Measurements from ENCODE around the gene GPS2.

The GPS2 gene

GRCh38 chr17:7315570-7316235 lies 543 bp upstream of the GPS2 start:
- no peak for DNase-seq

DNA sequence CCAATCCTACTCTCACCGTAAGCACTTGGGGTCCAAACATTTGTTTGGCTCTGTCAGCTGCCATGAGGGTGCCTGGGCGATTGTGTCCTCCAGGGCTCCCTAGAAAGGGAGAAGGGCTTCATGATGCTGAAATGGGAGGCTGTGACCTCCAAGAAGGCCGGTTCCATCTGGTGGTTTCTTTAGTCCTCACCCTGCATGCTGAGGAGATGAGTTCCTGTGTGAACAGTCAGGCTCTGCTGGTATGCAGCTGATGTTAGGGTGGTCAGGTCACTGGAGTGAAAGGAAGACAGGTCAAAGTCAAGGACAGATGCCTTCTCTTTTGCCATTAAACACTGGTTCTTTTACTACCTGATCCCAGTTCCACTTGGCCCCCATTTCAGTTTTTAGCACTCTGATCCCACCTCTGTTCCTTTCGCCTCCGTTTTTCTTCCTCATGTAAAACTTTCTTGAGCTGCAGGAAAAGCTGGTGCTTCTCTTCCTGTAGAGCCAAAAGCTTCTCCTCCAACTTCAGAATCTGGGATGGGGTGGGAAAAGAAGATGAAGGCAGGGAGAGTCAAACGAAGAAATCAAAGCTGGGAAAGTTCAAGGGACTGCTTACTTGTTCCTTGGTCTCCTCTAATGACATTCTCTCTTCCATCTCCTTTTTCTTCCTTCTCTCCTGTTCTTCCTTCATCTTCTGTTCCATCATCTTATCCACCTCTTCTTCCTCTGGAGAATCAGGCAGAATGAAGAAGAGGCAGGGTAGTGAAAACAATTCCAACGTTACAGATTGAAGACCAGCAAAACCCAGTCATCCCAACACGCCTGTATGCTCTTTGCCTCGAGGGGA lies 1.1 kb downstream of the GPS2 start:
- no peak for DNase-seq

DNA sequence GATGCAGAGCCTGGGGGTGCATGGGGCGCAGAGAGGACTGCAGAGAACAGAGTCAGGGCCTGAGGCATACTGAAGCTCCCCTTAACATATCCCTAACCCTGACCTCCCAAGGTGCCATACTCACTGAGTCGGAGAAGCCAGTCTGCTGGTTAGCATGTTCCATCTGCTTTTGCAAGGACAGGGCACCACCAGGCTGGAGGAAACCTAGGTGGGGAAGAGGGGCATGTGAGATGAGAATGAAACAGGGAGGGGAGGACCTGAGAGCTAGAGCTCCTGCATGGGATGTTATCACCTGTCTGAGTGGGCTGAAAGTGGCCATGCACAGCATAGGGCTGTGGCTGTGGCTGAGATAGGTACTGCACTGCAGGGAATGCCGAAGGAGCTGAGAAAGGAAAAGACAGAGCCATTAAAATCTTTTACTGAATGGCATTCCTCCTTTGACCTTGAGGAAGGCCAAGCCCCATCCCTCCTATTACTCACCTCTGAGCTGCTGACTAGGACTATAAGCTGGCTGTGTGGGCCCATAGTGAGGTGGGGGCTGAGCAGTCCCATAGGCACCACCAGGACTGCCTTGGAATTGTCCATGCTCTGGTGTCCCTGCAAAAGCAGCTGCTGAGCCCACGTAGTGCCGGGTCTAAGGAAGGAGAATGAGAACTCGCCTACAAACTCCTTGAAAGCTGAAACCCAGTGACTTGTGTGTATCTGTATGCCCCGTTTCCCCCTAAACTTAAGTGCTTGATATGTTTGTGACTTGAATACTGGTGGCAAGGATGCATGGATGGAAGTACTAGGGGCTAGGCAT lies 1.9 kb downstream of the GPS2 start:
- DNase-seq, result no peak

DNA sequence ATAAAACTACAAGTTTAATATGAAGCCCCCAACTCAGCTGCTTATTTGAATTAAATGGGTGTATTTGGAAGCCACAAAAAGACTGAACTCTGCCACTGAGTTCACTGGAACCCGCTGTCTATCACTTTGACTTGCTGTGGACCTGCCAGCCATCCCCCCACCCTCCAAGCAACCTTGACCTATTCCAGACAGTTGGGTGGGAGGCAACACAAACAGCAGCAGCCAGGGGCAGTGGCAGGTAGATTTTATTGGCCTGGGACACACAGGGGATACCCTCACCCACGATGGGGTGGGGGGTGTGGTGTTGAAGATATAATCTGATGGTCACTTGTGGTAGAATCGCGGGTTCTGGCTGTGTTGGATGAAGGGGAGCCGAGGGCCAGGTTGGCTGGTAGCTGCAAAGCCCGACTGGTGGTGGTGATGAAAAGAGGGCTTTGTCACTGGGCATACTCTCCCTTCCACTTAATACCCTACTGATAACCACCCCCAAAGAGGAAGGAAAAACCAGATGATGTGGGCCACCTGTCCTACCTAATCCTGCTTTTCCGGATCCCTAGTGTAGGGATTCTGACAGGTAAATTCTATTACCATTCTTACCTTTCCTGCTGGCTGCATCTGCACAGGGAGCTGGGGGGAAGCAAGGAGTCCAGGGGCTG lies 2.6 kb downstream of the GPS2 start:
- DNase-seq, result no peak

GRCh38 chr17:7311110-7311705 lies 4.0 kb downstream of the GPS2 start:
- no peak for DNase-seq

GRCh38 chr17:7309628-7310027 lies 5.5 kb downstream of the GPS2 start:
- DNase-seq, result no peak

- peak; percentile 44 to 49 for DNase-seq
Measured at GRCh38 chr17:7308625-7309433, 6.3 kb downstream of the GPS2 start.

DNA sequence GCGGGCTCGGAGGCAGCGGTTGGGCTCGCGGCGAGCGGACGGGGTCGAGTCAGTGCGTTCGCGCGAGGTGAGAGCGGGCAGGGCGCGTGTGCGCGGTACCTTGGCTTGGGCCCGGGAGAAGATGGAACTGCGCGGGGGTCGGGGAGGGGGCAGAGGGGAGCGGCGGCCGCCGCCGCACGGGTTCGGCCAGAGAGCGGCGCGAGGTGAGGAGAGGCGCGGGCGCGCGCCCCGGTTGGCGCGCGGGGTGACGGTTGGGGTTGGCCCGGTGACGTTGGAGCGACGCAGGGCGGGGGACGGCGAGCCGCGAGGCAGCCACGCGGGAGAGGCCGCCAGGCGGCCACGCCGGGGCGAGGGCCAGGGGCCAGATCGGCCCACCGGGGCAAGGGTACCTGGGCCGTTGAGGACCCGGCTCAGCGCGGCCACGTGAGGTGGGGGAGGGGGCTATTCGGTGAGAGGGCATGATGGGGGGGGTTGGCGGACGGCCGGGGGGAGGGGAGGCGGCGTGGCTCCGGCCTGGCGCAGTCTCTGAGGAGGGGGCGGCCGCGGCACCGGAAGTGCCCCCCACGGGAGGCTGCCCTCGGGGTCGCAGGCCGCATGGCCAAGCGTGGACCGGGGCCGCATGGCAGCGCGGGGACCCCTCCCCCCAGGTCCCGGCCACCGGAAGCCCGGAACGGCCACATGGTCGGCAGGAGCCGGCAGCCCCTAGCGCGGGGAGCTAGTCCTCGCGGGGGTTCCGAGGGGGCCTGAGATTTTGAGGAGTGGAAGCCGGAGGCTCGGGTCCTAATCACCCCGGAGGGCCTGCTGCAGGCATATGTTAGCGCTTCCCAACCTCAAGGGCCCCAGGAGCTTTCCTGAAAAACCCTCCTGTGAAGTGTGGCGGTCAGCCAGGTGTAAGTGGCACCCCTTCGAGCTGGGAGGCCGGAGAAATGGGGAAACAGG lies 7.2 kb downstream of the GPS2 start:
- DNase-seq, result no peak

- DNase-seq, result peak; percentile 93 to 94
Measured at GRCh38 chr17:7306911-7307685, 8.1 kb downstream of the GPS2 start, which contains the start of gene EIF5A. Gene EIF5A (plus strand): TSS chr17:7307628. CDS start chr17:7309636, 2,008 bp downstream.

DNA sequence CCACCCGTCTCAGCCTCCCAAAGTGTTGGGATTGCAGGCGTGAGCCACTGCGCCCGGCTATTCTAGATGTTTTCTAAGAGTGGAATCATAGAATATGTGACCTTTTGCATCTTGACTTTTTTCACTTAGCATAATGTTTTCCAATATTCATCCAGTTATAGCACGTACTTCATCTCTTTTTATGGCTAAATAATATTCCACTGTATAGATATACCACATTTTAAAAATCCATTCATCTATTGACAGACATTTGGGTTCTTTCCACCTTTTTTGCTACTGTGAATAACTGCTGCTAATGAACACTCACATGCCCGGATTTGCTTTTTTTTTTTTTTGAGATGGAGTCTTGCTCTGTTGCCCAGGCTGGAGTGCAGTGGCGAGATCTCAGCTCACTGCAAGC lies 11.0 kb downstream of the GPS2 start:
- DNase-seq, result no peak

DNA sequence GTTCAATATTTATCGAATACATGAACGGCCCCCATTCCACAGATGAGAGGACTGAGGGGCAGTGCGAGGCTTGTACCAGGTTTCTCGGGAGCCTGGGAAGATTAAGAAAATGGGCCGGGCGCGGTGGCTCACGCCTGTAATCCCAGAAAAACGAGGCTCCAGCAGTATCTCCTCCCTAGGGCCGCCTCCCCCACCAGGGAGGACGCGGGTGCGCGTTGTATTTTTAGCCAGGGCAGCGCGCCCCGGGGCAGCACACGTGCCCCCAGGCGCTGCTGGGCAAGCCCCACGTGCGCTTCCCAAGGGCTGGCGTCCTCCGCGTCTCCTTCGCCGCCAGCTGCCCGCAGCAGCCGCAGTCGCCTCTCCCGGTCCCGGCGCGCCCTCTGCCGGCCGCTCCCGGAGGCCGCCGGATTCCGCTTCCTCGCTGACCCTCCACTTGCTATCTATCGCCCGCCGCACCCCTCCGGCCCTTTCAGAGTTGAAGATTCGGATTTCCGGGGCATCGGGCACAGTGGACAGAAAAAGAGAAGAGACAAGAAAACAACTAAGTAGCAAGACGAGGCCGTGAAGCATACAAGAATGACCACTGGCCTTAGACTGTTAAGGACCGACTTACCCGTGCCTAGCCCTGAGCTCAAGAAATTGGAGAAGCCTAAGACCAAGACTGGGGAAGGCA lies 18.8 kb downstream of the GPS2 start:
- peak; percentile 16 to 23 for DNase-seq

- no peak for DNase-seq
Measured at GRCh38 chr17:7295230-7296180, 19.7 kb downstream of the GPS2 start.

GRCh38 chr17:7294614-7295153 lies 20.5 kb downstream of the GPS2 start, which contains the start of gene YBX2:
Gene YBX2 (minus strand): TSS chr17:7294639. CDS start chr17:7294500, 139 bp downstream.
- DNase-seq, result no peak

- no peak for DNase-seq
Measured at GRCh38 chr17:7293816-7294613, 21.1 kb downstream of the GPS2 start.

DNA sequence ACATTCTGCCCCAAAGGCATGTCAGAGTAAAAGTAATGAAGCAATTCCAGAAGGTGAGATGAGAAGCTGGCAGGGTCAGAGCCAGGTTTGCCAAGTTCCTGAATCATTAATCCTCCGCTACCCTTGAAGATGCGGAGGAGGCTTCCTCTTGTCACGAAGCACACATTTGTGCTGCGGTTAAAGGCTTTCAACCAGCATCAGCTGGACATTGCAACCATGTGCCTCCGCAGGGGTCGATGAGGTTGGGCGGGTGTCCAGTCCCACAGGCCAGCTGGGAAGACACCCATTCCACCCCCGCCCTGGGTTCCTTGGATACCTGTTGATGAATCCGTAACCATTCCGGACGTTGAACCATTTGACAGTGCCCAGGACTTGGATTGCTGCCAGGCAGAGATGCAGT lies 22.0 kb downstream of the GPS2 start:
- DNase-seq, result no peak

DNA sequence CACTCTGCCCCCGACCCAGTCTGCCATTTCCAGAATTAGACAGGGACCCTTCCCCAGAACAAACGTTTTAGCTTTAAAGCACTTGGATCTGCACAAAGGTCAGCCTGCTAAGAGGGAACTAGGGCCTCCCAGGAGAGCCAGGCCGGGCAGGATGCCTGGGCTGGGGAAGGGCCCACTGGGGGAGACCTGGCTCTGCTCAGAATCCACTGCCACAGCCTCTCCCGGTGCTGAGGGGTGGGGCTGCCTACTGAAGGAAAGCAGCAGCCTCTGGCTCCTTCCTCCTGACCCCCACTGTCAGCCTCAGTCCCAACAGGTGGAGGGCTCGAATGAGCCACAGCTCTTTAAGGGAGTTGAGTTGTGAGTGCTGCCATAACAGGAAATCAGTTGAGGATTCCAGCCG lies 22.4 kb downstream of the GPS2 start:
- no peak for DNase-seq

GRCh38 chr17:7292194-7292593 lies 23.0 kb downstream of the GPS2 start:
- no peak for DNase-seq

All from Kasumi-1 (cell line).